HCT116 (cell line): ENCODE results near the gene MMP25. TPM values are rescaled to one million over a fixed set of nuclear protein-coding genes. Genes with fewer than 3 reads are reported as not detected.

ENCODE experiments used
- CBX3 ChIP-seq: IDR thresholded peaks from 2 replicates; pipeline ENCODE4 v1.6.1; 2012; ENCODE audit warnings: low read depth
- EGR1 ChIP-seq: IDR thresholded peaks from 2 replicates; pipeline ENCODE4 v1.6.1; 2012; ENCODE audit warnings: low read depth
- ELF1 ChIP-seq: IDR thresholded peaks from 2 replicates; pipeline ENCODE4 v1.6.1; 2012; ENCODE audit warnings: low read depth, borderline replicate concordance
- FOSL1 ChIP-seq: IDR thresholded peaks from 2 replicates; pipeline ENCODE4 v1.6.1; 2012; ENCODE audit warnings: low read depth
- RAD21 ChIP-seq: IDR thresholded peaks from 2 replicates; pipeline ENCODE4 v1.6.1; 2012; ENCODE audit warnings: low read depth, mild to moderate bottlenecking
- total RNA-seq: library from RNA; stranded (reverse); gene quantifications from one replicate; pipeline ENCODE4 v1.2.1, GENCODE V29; 2021; ENCODE audit not compliant: unreplicated experiment

The MMP25 gene
- total RNA-seq, 1 experiment from 2014 or later = 2.5 TPM

GRCh38 chr16:3106205-3106928 lies 60.0 kb downstream of the MMP25 start (continued):
- 0 out of 2 replicates have a peak, but pooled peaks have one; percentile 14 for TF ChIP-seq CBX3
- TF ChIP-seq EGR1 = peak; percentile 49; the same call in 1 of the 2 replicates
- no peak for TF ChIP-seq RAD21
- TF ChIP-seq ELF1 = no peak; the same call in 1 of the 2 replicates
- TF ChIP-seq FOSL1 = no peak

Other genes starting within 250 kb of the MMP25 start
- gene PRSS41, start 248.1 kb upstream of the MMP25 start, total RNA-seq = not detected
- gene PRSS21, start 229.3 kb upstream of the MMP25 start, total RNA-seq = 0.39 TPM
- 2.3 TPM for gene ZG16B, start 216.3 kb upstream of the MMP25 start, total RNA-seq
- gene PRSS22, start 188.4 kb upstream of the MMP25 start, total RNA-seq = 20.2 TPM
- gene FLYWCH2, start 163.3 kb upstream of the MMP25 start, total RNA-seq = 33.7 TPM
- 66.6 TPM for gene FLYWCH1, start 134.6 kb upstream of the MMP25 start, total RNA-seq
- 14.1 TPM for gene KREMEN2, start 82.3 kb upstream of the MMP25 start, total RNA-seq
- gene PAQR4, start 77.2 kb upstream of the MMP25 start, total RNA-seq = 45.6 TPM
- 104 TPM for gene PKMYT1, start 66.1 kb upstream of the MMP25 start, total RNA-seq
- 0.76 TPM for gene CLDN9, start 33.6 kb upstream of the MMP25 start, total RNA-seq
- 0.49 TPM for gene CLDN6, start 28.4 kb upstream of the MMP25 start, total RNA-seq
- gene TNFRSF12A, start 26.2 kb upstream of the MMP25 start, total RNA-seq = 188 TPM
- 60.0 TPM for gene HCFC1R1, start 22.6 kb upstream of the MMP25 start, total RNA-seq
- 62.9 TPM for gene THOC6, start 22.5 kb upstream of the MMP25 start, total RNA-seq
- gene BICDL2, start 9.6 kb upstream of the MMP25 start, total RNA-seq = 21.3 TPM
- gene IL32, start 19.1 kb downstream of the MMP25 start, total RNA-seq = 13.7 TPM
- 0.76 TPM for gene ZSCAN10, start 52.7 kb downstream of the MMP25 start, total RNA-seq
- 17.0 TPM for gene ZNF205, start 66.0 kb downstream of the MMP25 start, total RNA-seq
- 11.0 TPM for gene ZNF213, start 88.5 kb downstream of the MMP25 start, total RNA-seq
- gene OR1F1, start 141.6 kb downstream of the MMP25 start, total RNA-seq = not detected
- 8.8 TPM for gene ZNF200, start 188.6 kb downstream of the MMP25 start, total RNA-seq
- 0.15 TPM for gene MEFV, start 210.1 kb downstream of the MMP25 start, total RNA-seq
- 31.4 TPM for gene ZNF263, start 236.9 kb downstream of the MMP25 start, total RNA-seq